ENCODE measurements around the gene GGACT. TPM values are rescaled to one million over a fixed set of nuclear protein-coding genes. Genes with fewer than 3 reads are reported as not detected.
"Not testable (repeated sequence)": the region's sequence is repeated elsewhere in the genome, so short reads cannot be mapped to it uniquely, and the experiment has no call there.

The GGACT gene
- total RNA-seq, 2 experiments from 2014 or later: 4.7 to 9.9 TPM

GRCh38 chr13:100528820-100529219, 59.8 kb downstream of the GGACT start:
- Mint-ChIP-seq H3K27me3 (peaks cover 2% of the 10 kb centered on the region), H3K36me3 (ENCODE audit: low read depth) (peaks cover 2% of the 10 kb centered on the region), H3K9me3 (no peaks in the 10 kb centered on the region), H3K4me3 (no peak overlapping the region), H3K27ac (no peak overlapping the region), H3K4me1 (no peaks in the 10 kb centered on the region)
- DNase-seq: no peak
- POLR2A ChIA-PET: no interaction called here
- CTCF ChIA-PET: no interaction called here

- CTCF ChIA-PET: no interaction called here
- H3K36me3 Mint-ChIP-seq (ENCODE audit: low read depth): peaks cover 2% of the 10 kb centered on the region
These were observed 60.2 kb downstream of the GGACT start for GRCh38 chr13:100528353-100528752.

DNA sequence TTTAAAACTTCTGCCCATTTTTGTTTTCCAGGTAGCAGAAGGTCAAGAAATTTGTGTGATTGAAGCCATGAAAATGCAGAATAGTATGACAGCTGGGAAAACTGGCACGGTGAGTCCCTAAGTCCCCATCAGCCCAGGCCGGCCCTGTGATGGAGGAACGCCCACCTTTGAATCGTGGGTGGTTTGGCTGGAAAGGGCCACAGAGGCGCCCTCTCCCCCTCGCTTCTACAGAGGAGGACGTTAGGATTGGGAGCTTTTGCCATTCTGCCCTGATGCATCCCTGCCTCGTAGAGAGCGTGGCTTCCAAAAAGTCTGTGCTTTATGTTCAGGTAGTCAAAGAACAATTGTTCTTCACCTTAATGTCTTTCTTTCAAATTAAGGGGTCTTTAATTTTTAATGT, 60.9 kb downstream of the GGACT start:
- CTCF ChIA-PET: no interaction called here

More at GRCh38 chr13:100528353-100528752, 60.2 kb downstream of the GGACT start:
- no peak for DNase-seq
- H3K27me3 Mint-ChIP-seq: peaks cover 2% of the 10 kb centered on the region
- POLR2A ChIA-PET: no interaction called here
- H3K4me1 Mint-ChIP-seq: no peaks in the 10 kb centered on the region
- H3K27ac Mint-ChIP-seq: no peak overlapping the region
- no peak overlapping the region for H3K4me3 Mint-ChIP-seq
- H3K9me3 Mint-ChIP-seq: no peaks in the 10 kb centered on the region

GRCh38 chr13:100526318-100527000, 62.1 kb downstream of the GGACT start:
- Mint-ChIP-seq H3K9me3 (no peaks in the 10 kb centered on the region), H3K27me3 (peaks cover 2% of the 10 kb centered on the region)
- CTCF ChIA-PET: interaction anchor here (0.6 kb wide), 1 partner anchor 14 kb away, joined by 3 read pairs; no protein-coding TSS in a partner anchor

More for the DNA sequence above, 60.9 kb downstream of the GGACT start:
- Mint-ChIP-seq H3K9me3 (no peaks in the 10 kb centered on the region), H3K4me3 (no peak overlapping the region), H3K27me3 (peaks cover 2% of the 10 kb centered on the region), H3K4me1 (no peaks in the 10 kb centered on the region), H3K36me3 (ENCODE audit: low read depth) (peaks cover 2% of the 10 kb centered on the region), H3K27ac (no peak overlapping the region)
- POLR2A ChIA-PET: no interaction called here
- DNase-seq: no peak

GRCh38 chr13:100525453-100526317, 62.9 kb downstream of the GGACT start:
- H3K36me3 Mint-ChIP-seq (ENCODE audit: low read depth): peaks cover 2% of the 10 kb centered on the region
- H3K9me3 Mint-ChIP-seq: no peaks in the 10 kb centered on the region
- POLR2A ChIA-PET: no interaction called here

More at GRCh38 chr13:100526318-100527000, 62.1 kb downstream of the GGACT start:
- H3K36me3 Mint-ChIP-seq (ENCODE audit: low read depth): peaks cover 2% of the 10 kb centered on the region
- no peak overlapping the region for H3K4me3 Mint-ChIP-seq
- H3K4me1 Mint-ChIP-seq: peaks cover 7% of the 10 kb centered on the region
- DNase-seq: no peak
- no peak overlapping the region for H3K27ac Mint-ChIP-seq
- POLR2A ChIA-PET: no interaction called here

DNA sequence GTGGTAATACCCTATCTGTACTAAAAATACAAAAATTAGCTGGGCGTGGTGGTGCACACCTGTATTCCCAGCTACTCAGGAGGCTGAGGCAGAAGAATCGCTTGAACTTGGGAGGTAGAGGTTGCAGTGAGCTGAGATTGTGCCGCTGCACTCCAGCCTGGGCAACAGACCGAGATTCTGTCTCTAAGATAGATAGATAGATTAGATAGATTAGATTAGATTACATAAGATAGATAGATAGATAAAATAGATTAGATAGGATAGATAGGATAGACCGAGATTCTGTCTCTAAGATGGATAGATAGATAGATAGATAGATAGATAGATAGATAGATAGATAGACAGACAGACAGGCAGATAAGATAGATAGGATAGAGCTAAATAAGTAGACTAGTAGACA, 63.9 kb downstream of the GGACT start:
- H3K4me3 Mint-ChIP-seq; H3K36me3 Mint-ChIP-seq (ENCODE audit: low read depth); CTCF ChIA-PET; DNase-seq; H3K9me3 Mint-ChIP-seq; POLR2A ChIA-PET; H3K27ac Mint-ChIP-seq; H3K27me3 Mint-ChIP-seq; H3K4me1 Mint-ChIP-seq: not testable (repeated sequence)

More at GRCh38 chr13:100525453-100526317, 62.9 kb downstream of the GGACT start:
- no peak overlapping the region for H3K27ac Mint-ChIP-seq
- H3K4me1 Mint-ChIP-seq: peaks cover 9% of the 10 kb centered on the region
- DNase-seq: no peak
- H3K27me3 Mint-ChIP-seq: peaks cover 2% of the 10 kb centered on the region
- CTCF ChIA-PET: no interaction called here
- no peak overlapping the region for H3K4me3 Mint-ChIP-seq

GRCh38 chr13:100523981-100524386, 64.6 kb downstream of the GGACT start:
- Mint-ChIP-seq H3K27ac (no peak overlapping the region), H3K27me3 (peaks cover 2% of the 10 kb centered on the region), H3K9me3 (no peaks in the 10 kb centered on the region), H3K36me3 (ENCODE audit: low read depth) (peaks cover 2% of the 10 kb centered on the region), H3K4me3 (no peak overlapping the region), H3K4me1 (peaks cover 9% of the 10 kb centered on the region)
- ChIA-PET CTCF (no interaction called here), POLR2A (no interaction called here)
- DNase-seq: no peak

GRCh38 chr13:100523411-100523810, 65.2 kb downstream of the GGACT start:
- no peak for DNase-seq
- H3K36me3 Mint-ChIP-seq (ENCODE audit: low read depth): peaks cover 2% of the 10 kb centered on the region
- peaks cover 9% of the 10 kb centered on the region for H3K4me1 Mint-ChIP-seq
- POLR2A ChIA-PET: no interaction called here
- H3K4me3 Mint-ChIP-seq: no peak overlapping the region
- H3K27me3 Mint-ChIP-seq: peaks cover 2% of the 10 kb centered on the region
- H3K27ac Mint-ChIP-seq: no peak overlapping the region
- no peaks in the 10 kb centered on the region for H3K9me3 Mint-ChIP-seq
- CTCF ChIA-PET: no interaction called here

DNA sequence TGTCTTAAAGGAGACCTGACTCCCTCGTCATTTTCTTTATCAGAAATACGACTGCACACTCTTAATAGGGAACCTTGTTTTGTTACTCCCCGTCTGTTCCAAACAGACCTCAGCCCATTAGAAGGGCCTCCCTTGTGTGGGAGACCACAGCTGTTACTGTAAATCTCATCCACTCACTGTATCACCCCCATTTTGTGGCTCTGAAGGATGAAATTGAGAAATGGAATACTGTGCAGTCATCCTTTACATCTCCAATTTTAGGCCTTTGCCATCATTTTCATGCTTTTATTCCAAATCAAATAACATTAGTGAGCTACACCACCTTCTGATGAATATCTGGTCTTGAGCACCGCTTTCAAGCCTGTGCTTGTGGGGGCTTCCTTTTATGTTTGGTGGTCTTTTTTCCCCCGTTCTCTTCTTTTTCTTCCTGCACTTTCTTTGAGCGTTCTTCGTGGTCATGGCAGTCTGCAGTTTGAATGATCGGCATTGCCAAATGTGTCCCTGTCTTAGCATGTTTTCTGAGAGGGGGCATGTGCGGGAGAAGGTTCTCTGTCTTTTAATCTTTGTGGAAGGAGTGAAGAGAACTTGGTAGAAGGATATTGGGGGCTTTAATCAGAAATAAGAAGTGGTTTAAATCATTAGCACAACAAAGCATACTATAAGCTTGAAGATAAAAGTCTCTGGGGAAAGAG, 65.8 kb downstream of the GGACT start:
- DNase-seq: no peak
- POLR2A ChIA-PET: no interaction called here
- CTCF ChIA-PET: interaction anchor here (0.6 kb wide), 1 partner anchor 769 kb away, joined by 3 read pairs; no protein-coding TSS in a partner anchor
- Mint-ChIP-seq H3K4me3 (no peak overlapping the region), H3K27ac (no peak overlapping the region), H3K27me3 (peaks cover 2% of the 10 kb centered on the region), H3K9me3 (no peaks in the 10 kb centered on the region), H3K36me3 (ENCODE audit: low read depth) (peaks cover 2% of the 10 kb centered on the region), H3K4me1 (peaks cover 16% of the 10 kb centered on the region)

DNA sequence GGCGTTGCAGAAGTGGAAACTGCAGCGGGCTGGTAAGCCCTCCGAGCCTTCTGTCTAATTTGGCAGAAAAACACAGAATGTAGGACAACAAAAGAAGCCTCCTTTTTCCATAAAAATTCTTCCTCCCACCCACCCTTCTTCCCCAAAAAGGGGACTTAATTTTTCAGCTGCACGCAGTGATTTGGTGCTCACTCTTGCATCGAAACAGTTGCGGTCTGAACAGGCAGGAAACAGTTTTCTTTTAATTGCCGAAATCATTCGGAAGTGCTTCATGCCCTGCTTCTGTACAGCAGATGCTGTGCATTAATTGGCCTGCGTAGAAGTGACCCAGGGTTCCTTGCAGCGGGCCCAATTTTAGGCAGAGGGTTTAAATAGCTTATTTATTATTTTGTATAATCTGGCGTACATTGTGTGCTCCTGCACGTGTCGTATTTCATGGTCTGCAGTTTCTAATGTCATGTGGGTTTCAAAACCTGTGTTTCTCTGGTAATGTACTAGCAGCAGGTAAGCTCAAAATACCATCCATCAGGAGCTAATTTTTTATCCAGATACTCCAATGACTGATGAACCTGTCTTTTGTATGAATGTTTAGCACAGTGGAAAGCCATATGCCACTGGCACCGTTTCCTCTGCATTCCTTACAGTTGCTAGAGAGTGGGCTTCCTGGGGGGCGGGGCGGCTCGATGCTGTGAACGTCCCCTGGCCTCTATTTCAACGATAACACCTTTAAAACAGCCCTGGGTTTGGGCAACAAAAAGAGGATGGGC, 66.6 kb downstream of the GGACT start:
- Mint-ChIP-seq H3K36me3 (ENCODE audit: low read depth) (peaks cover 2% of the 10 kb centered on the region), H3K4me3 (no peak overlapping the region), H3K9me3 (no peaks in the 10 kb centered on the region), H3K27me3 (peaks cover 2% of the 10 kb centered on the region), H3K4me1 (peaks cover 22% of the 10 kb centered on the region), H3K27ac (no peak overlapping the region)
- ChIA-PET CTCF (interaction anchor here (0.6 kb wide), 1 partner anchor 768 kb away, joined by 3 read pairs; no protein-coding TSS in a partner anchor), POLR2A (no interaction called here)
- no peak for DNase-seq

GRCh38 chr13:100520936-100521850, 67.4 kb downstream of the GGACT start:
- peaks cover 6% of the 10 kb centered on the region for H3K27me3 Mint-ChIP-seq
- no peak overlapping the region for H3K27ac Mint-ChIP-seq
- no peaks in the 10 kb centered on the region for H3K9me3 Mint-ChIP-seq
- no peak overlapping the region for H3K4me3 Mint-ChIP-seq
- peaks cover 25% of the 10 kb centered on the region for H3K4me1 Mint-ChIP-seq
- CTCF ChIA-PET: no interaction called here
- H3K36me3 Mint-ChIP-seq (ENCODE audit: low read depth): peaks cover 2% of the 10 kb centered on the region
- POLR2A ChIA-PET: no interaction called here
- DNase-seq: no peak

DNA sequence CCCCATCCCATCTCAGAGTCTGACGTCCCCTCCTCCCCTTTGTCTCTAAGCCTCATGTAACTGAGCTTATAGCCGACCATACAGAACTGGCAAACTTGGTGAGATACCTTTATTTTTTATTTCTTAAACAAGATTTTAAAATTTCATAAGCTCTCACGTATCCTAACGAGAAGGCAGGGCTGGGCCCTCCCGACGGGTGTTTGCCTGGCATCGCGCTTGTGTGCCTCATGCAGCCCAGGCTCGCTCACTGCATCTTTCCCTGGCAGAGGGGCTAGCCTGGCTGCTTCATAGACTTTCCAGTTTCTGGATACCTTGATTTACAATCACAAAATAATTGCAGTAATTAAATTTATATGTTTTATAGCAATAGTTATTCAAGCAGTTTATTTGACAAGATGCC, 69.0 kb downstream of the GGACT start:
- Mint-ChIP-seq H3K27me3 (peaks cover 6% of the 10 kb centered on the region), H3K9me3 (no peaks in the 10 kb centered on the region), H3K4me1 (peaks cover 28% of the 10 kb centered on the region), H3K4me3 (no peak overlapping the region), H3K27ac (no peak overlapping the region), H3K36me3 (ENCODE audit: low read depth) (peaks cover 2% of the 10 kb centered on the region)
- no peak for DNase-seq
- CTCF ChIA-PET: interaction anchor here (1.3 kb wide), 1 partner anchor 9 kb away, joined by 3 read pairs; no protein-coding TSS in a partner anchor
- POLR2A ChIA-PET: no interaction called here
